Measurements from ENCODE around the gene CREB3L1. TPM values are rescaled to one million over a fixed set of nuclear protein-coding genes. Genes with fewer than 3 reads are reported as not detected.

The CREB3L1 gene
- total RNA-seq, 6 donors from 2014 or later: 19.9 to 66.8 (median 38.7) TPM

- Histone ChIP-seq H3K9me3 (no peaks in the 10 kb centered on the region), H3K36me3 (peaks cover 0 to 24% (median 4%) of the 10 kb centered on the region in 4 donors), H3K4me1 (peaks cover 8 to 31% (median 17%) of the 10 kb centered on the region in 4 donors), H3K27ac (peak overlapping the region; percentile 1 to 78 (median 70)), H3K27me3 (no peaks in the 10 kb centered on the region), H3K4me3 (no peak overlapping the region)
- TF ChIP-seq CTCF (IDR thresholded peaks at IDR 0.05) (no peak), POLR2AphosphoS5 (IDR thresholded peaks at IDR 0.05) (no peak), POLR2A (IDR thresholded peaks at IDR 0.05) (no peak), EP300 (IDR thresholded peaks at IDR 0.05) (no peak)
- DNase-seq (no peak), ATAC-seq (ENCODE audit: low FRiP score in 2 of 2) (no peak)
- 93 to 94% methylated on average over 2 to 5 of the region's 5 CpGs for WGBS, 2 donors
Observed at GRCh38 chr11:46319074-46319453, 41.6 kb downstream of the CREB3L1 start.

- peak in 1 of 2 donors; percentile 52 for DNase-seq
- 46 to 78% methylated on average over 2 of the region's 2 CpGs for WGBS, 2 donors
- no peak for ATAC-seq (ENCODE audit: low FRiP score in 2 of 2)
- peaks cover 5 to 18% (median 14%) of the 10 kb centered on the region in 4 donors for H3K4me1 ChIP-seq
- no peaks in the 10 kb centered on the region for H3K27me3 ChIP-seq
- no peak overlapping the region for H3K27ac ChIP-seq
- H3K36me3 ChIP-seq: peaks cover 0 to 16% (median 4%) of the 10 kb centered on the region in 4 donors
- H3K4me3 ChIP-seq: no peak overlapping the region
- TF ChIP-seq POLR2AphosphoS5 (IDR thresholded peaks at IDR 0.05) (peak in 1 of 2 donors; percentile 54), POLR2A (IDR thresholded peaks at IDR 0.05) (no peak)
- H3K9me3 ChIP-seq: no peaks in the 10 kb centered on the region
Observed at GRCh38 chr11:46321757-46322156, 44.3 kb downstream of the CREB3L1 start.

DNA sequence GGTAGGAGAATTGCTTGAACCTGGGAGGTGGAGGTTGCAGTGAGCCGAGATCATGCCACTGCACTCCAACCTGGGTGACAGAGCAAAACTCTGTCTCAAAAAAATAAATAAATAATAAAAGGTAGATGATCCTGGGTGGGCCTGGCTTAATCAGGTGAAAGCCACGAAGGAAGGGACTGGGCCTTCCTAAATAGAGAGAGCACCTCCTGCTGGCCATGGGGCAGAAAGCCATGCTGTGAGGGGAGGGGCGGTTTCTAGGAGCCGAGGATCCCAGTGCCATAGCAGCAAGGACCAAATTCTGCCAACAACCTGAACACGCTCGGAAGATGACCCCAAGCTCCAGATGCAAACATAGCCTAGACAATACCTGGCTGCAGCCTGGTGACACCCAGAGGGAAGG lies 45.3 kb downstream of the CREB3L1 start:
- DNase-seq (no peak), ATAC-seq (ENCODE audit: low FRiP score in 2 of 2) (no peak)
- no peaks in the 10 kb centered on the region for H3K27me3 ChIP-seq
- WGBS, 2 donors: 86 to 87% methylated on average over 6 of the region's 6 CpGs
- H3K4me3 ChIP-seq: no peak overlapping the region
- H3K27ac ChIP-seq: no peak overlapping the region
- no peaks in the 10 kb centered on the region for H3K9me3 ChIP-seq
- peaks cover 0 to 6% (median 2%) of the 10 kb centered on the region in 4 donors for H3K36me3 ChIP-seq
- H3K4me1 ChIP-seq: peaks cover 5 to 18% (median 14%) of the 10 kb centered on the region in 4 donors
- TF ChIP-seq CTCF (IDR thresholded peaks at IDR 0.05): peak in 1 of 6 experiments; percentile 21
- TF ChIP-seq EP300 (IDR thresholded peaks at IDR 0.05): no peak

GRCh38 chr11:46326813-46327416 lies 49.5 kb downstream of the CREB3L1 start:
- no peaks in the 10 kb centered on the region for H3K27me3 ChIP-seq
- no peak for TF ChIP-seq CTCF (IDR thresholded peaks at IDR 0.05)
- no peak for TF ChIP-seq EP300 (IDR thresholded peaks at IDR 0.05)
- TF ChIP-seq POLR2AphosphoS5 (IDR thresholded peaks at IDR 0.05): no peak
- TF ChIP-seq POLR2A (IDR thresholded peaks at IDR 0.05): no peak
- ATAC-seq (ENCODE audit: low FRiP score in 2 of 2): no peak
- DNase-seq: no peak
- WGBS, 2 donors: 88 to 90% methylated on average over 10 of the region's 10 CpGs
- no peak overlapping the region for H3K4me3 ChIP-seq
- H3K36me3 ChIP-seq: no peaks in the 10 kb centered on the region
- H3K27ac ChIP-seq: no peak overlapping the region
- H3K4me1 ChIP-seq: peaks cover 0 to 15% (median 6%) of the 10 kb centered on the region in 4 donors
- H3K9me3 ChIP-seq: no peaks in the 10 kb centered on the region

- Histone ChIP-seq H3K27me3 (peaks cover 2 to 7% (median 5%) of the 10 kb centered on the region in 4 donors), H3K4me1 (peaks cover 8 to 24% (median 15%) of the 10 kb centered on the region in 4 donors), H3K9me3 (no peaks in the 10 kb centered on the region), H3K4me3 (no peak overlapping the region), H3K36me3 (no peaks in the 10 kb centered on the region), H3K27ac (no peak overlapping the region)
- 62 to 63% methylated on average over 8 of the region's 8 CpGs for WGBS, 2 donors
- ATAC-seq (ENCODE audit: low FRiP score in 2 of 2) (no peak), DNase-seq (no peak)
- TF ChIP-seq POLR2A (IDR thresholded peaks at IDR 0.05): no peak
- TF ChIP-seq CTCF (IDR thresholded peaks at IDR 0.05): no peak
- TF ChIP-seq EP300 (IDR thresholded peaks at IDR 0.05): no peak
- TF ChIP-seq POLR2AphosphoS5 (IDR thresholded peaks at IDR 0.05): no peak
Observed at GRCh38 chr11:46327829-46328228, 50.4 kb downstream of the CREB3L1 start.

Data from upper lobe of left lung (tissue), 6 donors.